HUDEP-2 (cell line): ENCODE results near the gene FOLR3.
A peak's percentile ranks its signal among the peaks of the same experiment; 100 is the strongest.
"Not testable (repeated sequence)": the region's sequence is repeated elsewhere in the genome, so short reads cannot be mapped to it uniquely, and the experiment has no call there.

Experiments used
- DNase-seq, 76 experiments: peaks; one replicate each; lab custom pipeline; 2025; ENCODE audit not compliant: unreplicated experiment in 76 of 76; lab: John Stamatoyannopoulos, UW

FOLR3 gene

GRCh38 chr11:72157131-72157530, 21.6 kb downstream of the FOLR3 start:
- peak in 65 of 76 experiments; percentile 9 to 78 (median 48) for DNase-seq

DNA sequence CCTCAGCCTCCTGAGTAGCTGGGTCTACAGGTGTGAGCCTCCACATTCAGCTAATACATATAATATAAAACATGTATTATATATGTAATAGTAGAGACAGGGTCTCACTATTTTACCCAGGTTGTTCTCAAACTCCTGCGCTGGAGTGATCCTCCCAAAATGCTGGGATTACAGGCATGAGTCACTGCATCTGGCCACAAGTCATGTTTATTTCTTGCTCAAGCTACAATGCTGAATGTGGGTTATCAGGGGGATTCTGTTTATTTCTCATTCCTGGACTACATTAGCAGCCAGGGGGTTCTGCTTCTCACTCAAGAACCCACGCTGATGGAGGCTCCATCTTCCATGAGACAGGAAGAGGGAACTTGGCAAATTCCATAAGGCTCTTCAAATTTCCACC, 24.8 kb downstream of the FOLR3 start:
- DNase-seq: no peak

GRCh38 chr11:72162891-72163492, 27.5 kb downstream of the FOLR3 start:
- DNase-seq: no peak

DNA sequence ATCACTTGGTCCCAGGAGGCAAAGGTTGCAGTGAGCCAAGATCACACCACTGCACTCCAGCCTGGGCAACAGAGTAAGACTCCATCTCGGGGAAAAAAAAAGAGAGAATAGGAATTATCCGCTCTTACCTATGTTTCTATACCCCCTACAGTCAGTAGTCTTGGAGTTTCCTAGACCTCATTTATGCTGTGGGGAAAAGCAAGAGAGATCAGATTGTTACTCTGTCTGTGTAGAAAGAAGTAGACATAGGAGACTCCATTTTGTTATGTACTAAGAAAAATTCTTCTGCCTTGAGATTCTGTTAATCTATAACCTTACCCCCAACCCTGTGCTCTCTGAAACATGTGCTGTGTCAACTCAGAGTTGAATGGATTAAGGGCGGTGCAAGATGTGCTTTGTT, 28.7 kb downstream of the FOLR3 start:
- not testable (repeated sequence) for DNase-seq

DNA sequence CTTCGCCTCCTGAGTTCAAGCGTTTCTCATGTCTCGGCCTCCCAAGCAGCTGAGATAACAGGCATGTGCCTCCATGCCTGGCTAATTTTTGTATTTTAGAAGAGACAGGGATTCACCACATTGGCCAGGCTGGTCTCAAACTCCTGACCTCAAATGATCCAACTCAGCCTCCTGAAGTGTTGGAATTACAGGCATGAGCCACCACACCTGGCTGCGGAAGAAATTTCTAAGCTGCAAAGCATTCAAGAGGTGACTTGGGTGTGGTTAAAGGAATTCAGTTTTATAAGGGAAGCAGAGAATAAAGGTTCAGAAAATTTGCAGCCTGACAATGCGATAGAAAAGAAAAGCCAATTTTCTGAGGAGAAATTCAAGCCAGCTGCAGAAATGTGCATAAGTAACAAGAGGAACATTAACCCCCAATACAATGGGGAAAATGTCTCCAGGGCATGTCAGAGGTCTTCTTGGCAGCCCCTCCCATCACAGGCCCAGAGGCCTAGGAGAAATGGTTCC, 33.6 kb downstream of the FOLR3 start:
- DNase-seq: not testable (repeated sequence)

DNA sequence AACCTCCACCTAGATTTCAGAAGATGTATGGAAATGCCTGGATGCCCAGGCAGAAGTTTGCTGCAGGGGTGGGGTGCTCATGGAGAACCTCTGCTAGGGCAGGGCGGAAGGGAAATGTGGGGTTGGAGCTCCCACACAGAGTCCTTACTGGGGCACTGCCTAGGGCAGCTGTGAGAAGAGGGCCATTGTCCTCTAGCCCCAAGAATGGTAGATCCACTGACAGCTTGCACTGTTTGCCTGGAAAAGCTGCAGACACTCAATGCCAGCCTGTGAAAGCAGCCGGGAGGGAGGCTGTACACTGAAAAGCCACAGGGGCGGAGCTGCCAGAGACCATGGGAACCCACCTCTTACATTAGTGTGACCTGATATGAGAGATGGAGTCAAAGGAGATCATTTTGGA, 34.2 kb downstream of the FOLR3 start:
- not testable (repeated sequence) for DNase-seq

GRCh38 chr11:72172043-72172442, 36.5 kb downstream of the FOLR3 start:
- not testable (repeated sequence) for DNase-seq

GRCh38 chr11:72173291-72173690, 37.8 kb downstream of the FOLR3 start:
- no peak for DNase-seq

DNA sequence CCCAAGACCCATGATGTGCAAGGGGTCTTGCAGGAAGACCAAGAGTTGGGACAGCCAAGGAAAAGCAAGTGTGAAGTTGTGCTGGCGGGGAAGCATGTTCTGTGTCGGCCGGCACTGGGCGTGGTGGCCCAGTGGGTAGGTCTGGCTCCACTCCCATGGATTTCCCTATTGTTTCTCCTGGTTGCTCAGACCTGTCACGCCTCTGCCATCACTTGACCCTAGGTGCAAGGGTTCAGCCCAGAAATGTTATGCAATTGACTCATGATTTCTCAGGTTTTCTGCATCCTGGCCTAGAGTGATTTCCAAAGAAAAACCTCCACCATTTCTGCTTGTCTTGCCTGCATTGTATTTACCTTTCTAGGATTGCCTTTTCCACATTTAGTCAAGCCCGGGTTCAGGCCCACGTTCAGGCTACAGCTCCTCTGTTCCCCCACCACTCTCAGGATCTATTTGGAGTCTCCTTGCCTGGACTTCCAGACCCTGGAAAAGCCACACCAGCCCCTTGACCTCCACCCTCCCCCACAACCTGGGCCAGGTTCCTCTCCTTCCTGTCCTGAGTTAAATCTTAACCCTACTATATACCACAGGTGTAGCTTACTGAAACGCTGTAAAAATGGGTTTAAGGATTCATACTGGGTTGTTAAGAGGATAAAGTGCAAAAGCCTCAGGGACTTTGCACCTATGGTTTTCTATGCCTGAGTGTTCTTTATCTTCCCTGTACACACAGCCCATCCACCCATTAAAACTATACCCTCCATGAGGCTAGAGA, 39.0 kb downstream of the FOLR3 start:
- no peak for DNase-seq

DNA sequence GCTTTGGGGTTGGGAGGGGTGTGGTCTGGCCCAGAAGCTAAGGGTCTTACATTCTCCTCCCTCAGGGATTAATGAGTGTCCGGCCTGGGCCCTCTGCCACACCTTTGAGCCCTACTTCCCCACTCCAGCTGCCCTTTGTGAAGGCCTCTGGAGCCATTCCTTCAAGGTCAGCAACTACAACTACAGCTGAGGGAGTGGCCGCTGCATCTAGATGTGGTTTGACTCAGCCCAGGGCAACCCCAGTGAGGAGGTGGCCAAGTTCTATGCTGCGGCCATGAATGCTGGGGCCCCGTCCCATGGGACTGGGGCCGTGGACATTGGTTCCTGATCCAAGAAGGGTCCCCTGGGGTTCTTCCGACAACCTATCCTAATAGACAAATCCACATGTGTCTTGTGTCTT, 42.1 kb downstream of the FOLR3 start:
- DNase-seq: no peak

- DNase-seq: no peak
Observed at GRCh38 chr11:72179049-72179803, 43.7 kb downstream of the FOLR3 start.

DNA sequence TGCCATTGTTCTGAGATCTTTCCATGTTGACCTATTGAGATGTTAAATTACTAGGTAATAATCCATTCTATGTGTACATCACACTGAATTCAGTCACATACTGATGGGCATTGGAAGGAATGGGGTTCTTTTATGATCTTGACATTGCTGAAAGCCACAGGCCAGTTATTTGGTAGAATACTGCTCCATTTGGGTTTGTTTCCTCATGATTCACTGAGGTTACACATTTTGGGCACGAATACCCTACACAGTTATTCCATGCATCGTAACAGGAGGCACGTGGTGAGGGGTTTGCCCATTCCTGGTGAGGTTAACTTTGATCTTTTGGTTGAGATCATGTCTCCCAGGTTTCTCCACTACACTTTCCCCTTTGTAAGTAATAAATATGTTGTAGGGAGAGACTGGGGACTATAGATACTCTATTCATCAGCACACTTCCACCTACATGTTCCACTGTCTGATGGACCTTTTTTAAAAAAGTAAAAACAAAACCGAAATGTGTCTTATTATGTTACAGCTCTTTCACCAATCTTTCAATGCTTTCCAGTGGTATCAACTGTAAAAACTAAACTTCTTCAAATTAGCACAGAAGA, 44.4 kb downstream of the FOLR3 start:
- no peak for DNase-seq

GRCh38 chr11:72180892-72181552, 45.5 kb downstream of the FOLR3 start:
- DNase-seq: not testable (repeated sequence)

- peak in 10 of 76 experiments; percentile 4 to 20 (median 7) for DNase-seq
Observed at GRCh38 chr11:72181553-72181958, 46.0 kb downstream of the FOLR3 start.

DNA sequence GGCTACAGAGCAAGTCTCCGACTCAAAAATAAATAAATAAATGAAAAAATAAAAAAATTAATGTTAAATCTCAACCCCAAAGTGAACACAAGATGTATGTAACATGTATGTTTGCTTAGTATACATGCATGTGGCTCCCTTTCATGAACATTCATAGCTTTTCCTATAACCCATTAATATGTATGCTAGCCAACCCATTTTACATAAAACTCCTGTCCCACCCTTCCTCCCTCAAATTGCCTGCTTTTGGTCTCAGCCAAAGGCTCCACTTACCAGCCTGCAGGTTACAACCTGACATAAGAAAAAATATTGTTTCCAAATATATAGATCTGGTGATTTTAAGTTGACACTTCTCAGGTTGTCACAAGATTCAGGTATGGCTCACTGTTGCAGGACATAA, 52.7 kb downstream of the FOLR3 start:
- DNase-seq: no peak
